Epithelial cell of esophagus (primary cell): ENCODE data around the gene SPPL2A.

Experiments used
- DNase-seq: peaks from one replicate; pipeline ENCODE4 v3.0.0; 2010; ENCODE audit warnings: low read depth
- H3K4me3 ChIP-seq: 2 replicates; pipeline ENCODE4 v1.5.1; 2011; ENCODE audit warnings: mild to moderate bottlenecking, low read length, control low read depth
- CTCF ChIP-seq: IDR thresholded peaks from 2 replicates; pipeline ENCODE4 v1.5.1; 2011; ENCODE audit warnings: low read depth, mild to moderate bottlenecking, low read length, control low read depth, inconsistent platforms; ENCODE audit not compliant: insufficient read depth; ENCODE audit errors: missing control alignments

SPPL2A gene

GRCh38 chr15:50790778-50791453 lies 25.4 kb upstream of the SPPL2A start:
- DNase-seq: no peak
- TF ChIP-seq CTCF: no peak
- H3K4me3 ChIP-seq: no peak overlapping the region

GRCh38 chr15:50786871-50787270 lies 21.4 kb upstream of the SPPL2A start:
- DNase-seq: peak; percentile 34
- no peak overlapping the region for H3K4me3 ChIP-seq
- no peak for TF ChIP-seq CTCF

GRCh38 chr15:50786438-50786837 lies 20.9 kb upstream of the SPPL2A start:
- H3K4me3 ChIP-seq: no peak overlapping the region
- DNase-seq: no peak
- no peak for TF ChIP-seq CTCF

- H3K4me3 ChIP-seq: no peak overlapping the region
- no peak for TF ChIP-seq CTCF
- no peak for DNase-seq
Observed at GRCh38 chr15:50783895-50784294, 18.4 kb upstream of the SPPL2A start.

- no peak for DNase-seq
- H3K4me3 ChIP-seq: no peak overlapping the region
- no peak for TF ChIP-seq CTCF
Observed at GRCh38 chr15:50783411-50783810, 17.9 kb upstream of the SPPL2A start.

GRCh38 chr15:50778086-50778485 lies 12.6 kb upstream of the SPPL2A start:
- DNase-seq: no peak
- TF ChIP-seq CTCF: no peak
- H3K4me3 ChIP-seq: no peak overlapping the region

GRCh38 chr15:50777042-50777441 lies 11.5 kb upstream of the SPPL2A start:
- DNase-seq: no peak
- no peak for TF ChIP-seq CTCF
- no peak overlapping the region for H3K4me3 ChIP-seq
